GF-D8 (cell line): Measurements from ENCODE around the gene PBX1.

Source experiments
- DNase-seq: peaks from one replicate; lab custom pipeline; 2025; lab: John Stamatoyannopoulos, UW

PBX1 gene

GRCh38 chr1:164563721-164564360, 4.9 kb downstream of the PBX1 start:
- DNase-seq, result no peak

- no peak for DNase-seq
Measured at GRCh38 chr1:164564378-164564777, 5.4 kb downstream of the PBX1 start.

GRCh38 chr1:164565357-164565756, 6.4 kb downstream of the PBX1 start:
- DNase-seq, result no peak

GRCh38 chr1:164567774-164568173, 8.8 kb downstream of the PBX1 start:
- no peak for DNase-seq

- no peak for DNase-seq
Measured at GRCh38 chr1:164569241-164569640, 10.3 kb downstream of the PBX1 start.

- no peak for DNase-seq
Measured at GRCh38 chr1:164569866-164570265, 10.9 kb downstream of the PBX1 start.

DNA sequence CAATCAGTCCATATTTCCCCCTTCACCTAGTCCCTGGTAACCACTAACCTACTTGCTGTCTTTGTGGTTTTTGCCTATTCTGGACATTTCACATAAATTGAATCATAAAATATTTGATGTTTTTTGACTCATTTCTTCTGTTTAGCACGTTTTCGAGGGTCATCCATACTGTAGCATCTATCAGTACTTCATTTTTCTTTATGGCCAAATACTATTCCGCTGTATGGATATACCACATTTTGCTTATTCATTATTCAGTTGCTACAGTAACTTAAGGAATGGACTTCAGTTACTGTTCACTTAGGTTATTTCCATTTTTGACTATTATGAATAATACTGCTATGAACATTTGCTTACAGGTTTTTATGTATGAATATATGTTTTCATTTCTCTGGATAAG, 12.3 kb downstream of the PBX1 start:
- no peak for DNase-seq

DNA sequence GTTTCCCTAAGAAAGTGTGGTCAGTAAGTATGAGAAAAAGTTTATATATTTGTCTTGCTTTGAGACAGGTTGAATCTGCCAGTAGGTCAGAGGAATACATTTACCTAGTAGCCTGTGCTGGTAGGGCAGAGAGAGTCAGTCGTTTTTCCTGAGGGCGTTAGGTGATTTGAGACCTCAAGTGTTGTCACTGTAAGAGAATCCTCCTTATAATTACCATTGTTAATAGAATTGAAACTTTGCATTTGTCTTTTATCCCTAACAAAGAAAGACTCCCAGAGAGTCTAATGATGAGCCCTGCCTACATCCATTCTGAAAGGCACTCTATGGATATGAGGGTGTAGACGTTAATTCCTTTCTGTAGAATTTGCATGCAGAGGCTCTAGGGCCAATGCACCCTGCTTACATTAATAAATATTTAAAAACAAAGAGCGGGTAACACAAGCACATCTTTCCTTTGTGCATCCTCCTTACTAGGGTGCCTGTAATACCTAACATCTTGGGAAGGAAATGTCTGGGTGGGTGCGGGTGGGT, 16.4 kb downstream of the PBX1 start:
- DNase-seq, result no peak

DNA sequence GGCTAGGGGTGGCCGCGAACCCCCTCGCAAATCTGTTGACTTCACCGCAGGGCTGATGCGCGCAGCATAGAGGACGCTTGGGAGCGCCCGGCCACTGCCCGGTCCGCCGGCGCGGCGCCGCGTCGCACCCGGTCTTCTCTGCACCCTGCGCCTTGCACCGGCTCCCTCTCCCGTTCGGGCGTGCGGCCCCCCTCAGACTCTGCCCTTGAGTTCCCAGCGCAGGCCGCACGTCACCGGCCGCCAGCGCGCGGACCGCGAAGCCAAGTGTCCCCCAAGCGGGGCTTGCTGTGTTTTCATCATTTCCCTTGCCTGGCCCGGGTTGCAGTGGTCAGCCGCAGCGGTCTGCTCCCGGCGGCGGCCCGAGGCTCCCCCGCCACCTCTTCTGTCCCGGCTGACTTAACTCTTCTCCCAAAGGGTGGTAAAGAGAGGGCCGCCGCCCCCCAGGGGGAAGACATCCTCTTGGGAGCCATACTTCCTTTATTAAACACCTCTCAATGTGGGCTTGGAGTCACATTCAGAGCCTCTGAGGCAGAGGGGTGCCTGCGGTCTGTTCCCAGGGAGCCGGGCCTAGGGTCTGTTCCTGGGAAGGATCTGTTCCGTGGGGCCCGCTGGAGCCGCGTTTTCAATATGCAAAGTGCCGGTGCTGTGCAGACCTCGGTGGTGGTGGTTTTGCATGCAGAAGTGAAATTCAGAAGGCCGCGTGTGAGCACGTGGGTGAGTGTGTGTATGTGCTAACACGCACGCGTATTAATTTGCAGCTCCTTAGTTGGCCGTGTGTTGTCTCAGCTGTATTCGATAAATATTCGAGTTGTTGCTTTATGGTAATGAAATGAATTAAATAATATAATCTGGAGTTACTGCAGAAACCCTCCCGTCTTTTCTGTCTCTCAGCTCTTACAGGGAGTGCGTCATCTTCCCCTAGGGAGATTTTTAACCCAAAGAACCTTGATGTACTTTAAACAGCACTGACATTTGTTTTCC, 17.6 kb downstream of the PBX1 start:
- no peak for DNase-seq

DNA sequence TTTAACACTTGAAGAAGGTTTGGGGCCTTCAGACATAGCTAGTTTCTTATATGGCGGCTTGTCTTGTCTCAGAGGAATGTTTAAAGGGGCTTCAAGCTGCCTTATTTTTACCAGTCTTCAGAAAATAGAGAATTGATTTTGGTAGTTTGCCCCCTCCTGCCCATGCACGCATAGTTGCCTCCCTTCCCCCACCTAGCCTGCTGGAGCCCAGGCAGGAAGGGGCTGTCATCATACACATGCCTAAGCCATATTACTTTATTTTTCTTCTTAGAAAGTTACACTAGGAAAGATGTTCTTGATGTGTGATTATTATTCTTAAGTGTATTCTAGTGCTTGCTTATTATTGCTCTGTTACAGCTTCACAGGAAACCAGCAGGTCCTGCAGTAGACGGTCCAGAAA, 18.3 kb downstream of the PBX1 start:
- no peak for DNase-seq

GRCh38 chr1:164578479-164579200, 19.7 kb downstream of the PBX1 start:
- no peak for DNase-seq

DNA sequence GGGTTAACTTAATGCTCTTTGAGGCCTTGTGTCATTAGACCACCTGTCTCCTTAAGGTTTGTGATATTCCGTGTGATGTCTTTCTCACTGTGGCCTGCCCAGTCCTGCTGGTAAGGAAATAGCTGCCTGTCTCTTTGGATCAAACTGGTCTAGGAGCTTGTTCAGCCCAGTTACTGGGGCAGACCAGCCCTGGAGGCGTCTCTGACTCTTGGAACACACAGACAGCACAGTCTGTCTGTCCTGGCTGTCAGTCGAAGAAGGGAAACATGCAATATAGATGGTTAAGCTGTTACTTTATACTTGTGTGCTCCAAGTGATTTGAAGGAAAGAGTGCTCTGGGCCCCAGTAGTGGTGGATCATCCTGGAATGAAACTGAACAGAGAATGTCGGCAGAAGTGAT, 20.4 kb downstream of the PBX1 start:
- no peak for DNase-seq

GRCh38 chr1:164581762-164582161, 22.8 kb downstream of the PBX1 start:
- DNase-seq, result no peak

DNA sequence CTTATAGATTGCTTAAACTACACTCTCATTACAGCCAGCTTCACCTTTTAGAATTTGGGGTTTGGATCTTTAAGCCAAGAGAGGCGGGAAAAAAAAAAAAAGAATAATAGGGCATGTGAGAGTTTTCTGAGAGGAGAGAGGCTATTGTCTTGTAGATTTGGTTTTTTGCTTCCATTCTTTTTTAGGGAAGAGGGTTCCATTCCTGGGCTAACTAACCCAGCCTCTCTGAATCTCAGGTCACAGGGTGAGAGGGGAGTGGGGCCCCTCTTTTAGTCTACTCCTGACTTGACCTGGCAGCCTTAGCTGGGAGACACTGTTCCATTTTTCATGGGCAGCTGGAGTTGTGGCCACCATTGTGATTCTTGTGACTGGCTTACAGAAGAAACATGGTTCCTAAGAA, 24.2 kb downstream of the PBX1 start:
- no peak for DNase-seq

GRCh38 chr1:164583835-164584539, 25.0 kb downstream of the PBX1 start:
- no peak for DNase-seq

DNA sequence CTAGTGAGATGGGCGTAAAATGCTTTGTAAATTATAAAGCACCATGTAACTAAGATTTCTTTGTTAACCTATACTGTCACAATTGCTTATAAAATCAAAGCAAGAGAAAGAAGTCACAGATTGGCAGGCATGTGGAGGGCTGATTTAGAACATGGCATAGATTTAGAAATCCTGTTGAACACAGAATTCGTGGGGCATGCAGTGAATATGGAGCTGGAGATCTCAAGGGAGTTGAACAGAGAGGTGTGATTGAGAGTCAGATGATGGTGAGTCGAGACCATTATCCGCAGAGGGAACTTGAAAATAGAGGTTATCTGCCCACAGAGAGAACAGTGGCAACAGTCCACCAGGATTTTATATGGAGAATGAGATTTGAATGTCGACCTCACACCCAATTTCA, 27.6 kb downstream of the PBX1 start:
- no peak for DNase-seq

- no peak for DNase-seq
Measured at GRCh38 chr1:164587617-164588501, 28.9 kb downstream of the PBX1 start.

DNA sequence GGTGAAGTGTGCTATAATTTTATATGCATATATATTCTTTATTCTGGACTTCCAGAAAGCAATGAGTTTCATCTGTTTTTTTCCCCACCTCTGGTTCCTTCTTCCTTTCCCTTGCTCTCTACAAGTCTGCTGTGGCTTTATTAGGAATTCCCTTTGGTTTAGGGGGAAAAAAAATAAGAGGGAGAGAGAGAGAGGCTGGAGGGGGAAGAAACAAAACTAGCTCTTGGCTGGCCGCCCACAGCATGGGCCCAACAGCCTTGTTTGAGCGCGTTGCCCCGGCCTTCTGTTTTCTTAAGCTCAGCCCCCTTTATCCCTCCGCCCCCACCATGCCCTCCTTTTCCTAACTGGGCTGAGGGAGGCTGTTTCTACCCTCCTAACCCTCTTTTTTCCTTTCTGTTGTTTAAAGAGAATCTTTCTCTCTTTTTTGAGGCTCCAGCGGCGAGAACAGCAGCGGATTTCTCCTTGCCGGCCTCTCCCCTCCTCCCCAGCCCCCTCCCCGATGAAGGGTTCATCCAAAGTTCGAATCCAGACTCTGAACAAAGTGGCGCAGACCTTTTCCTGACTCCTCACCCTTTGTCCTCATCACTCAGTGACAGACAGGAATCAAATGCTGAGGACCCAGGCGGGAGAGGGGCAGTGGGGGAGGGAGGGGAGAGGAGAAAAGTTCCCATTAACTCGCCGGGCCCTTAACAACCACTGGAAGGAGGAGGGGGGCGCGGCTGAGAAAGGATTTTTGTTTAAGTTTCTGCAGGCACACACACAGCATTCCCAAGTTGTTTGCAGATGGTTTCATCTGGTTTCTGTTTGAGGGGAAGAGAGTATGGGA, 29.7 kb downstream of the PBX1 start:
- no peak for DNase-seq

DNA sequence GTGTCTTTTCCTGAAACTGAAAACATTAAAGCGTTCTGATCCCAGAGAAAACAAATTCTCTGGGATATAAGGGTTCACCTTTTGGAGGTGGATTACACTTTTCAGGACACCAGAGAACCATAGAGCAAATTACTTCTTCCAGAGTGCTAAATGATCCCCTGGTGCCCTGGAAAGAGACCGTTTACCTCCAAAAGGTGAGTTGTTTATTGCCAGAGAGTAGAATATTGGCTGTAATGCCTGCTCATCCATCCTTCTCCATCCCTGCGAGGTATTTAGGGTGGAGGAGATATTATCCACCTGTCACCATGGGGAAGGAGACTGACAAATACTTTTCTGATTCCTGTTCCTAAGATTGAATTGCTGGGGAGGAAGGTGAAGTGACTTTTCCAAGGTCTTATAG, 30.4 kb downstream of the PBX1 start:
- DNase-seq, result no peak

- no peak for DNase-seq
Measured at GRCh38 chr1:164589961-164590507, 31.1 kb downstream of the PBX1 start.
